PC-9 (cell line): ENCODE data around the gene AFG1L. TPM values are rescaled to one million over a fixed set of nuclear protein-coding genes. Genes with fewer than 3 reads are reported as not detected.

ENCODE experiments used
- BruUV-seq: library from RNA; stranded (reverse); fragments of 400-500 nt; replicated peaks from 2 replicates; lab custom pipeline; 2021; lab: Mats Ljungman, UMichigan
- CTCF ChIA-PET: fragments of 300-600 bp; sonication (Branson Sonifier 250); formaldehyde crosslinking; loops from one replicate; lab custom pipeline; 2022; ENCODE audit warnings: antibody characterized with exemption; lab: Charles Lee
- POLR2A ChIA-PET: fragments of 300-600 bp; sonication (Branson Sonifier 250); formaldehyde crosslinking; loops from one replicate; lab custom pipeline; 2022; ENCODE audit warnings: antibody characterized with exemption; ENCODE audit not compliant: unreplicated experiment; lab: Charles Lee
- DNase-seq, 2 experiments: peaks; one replicate each; pipeline versions ENCODE4 v3.0.0 to v3.0.0-alpha.2; 2015 to 2022; ENCODE audit warnings: mixed read lengths in 1 of 2
- H2AFZ ChIP-seq: fragments of 200-600 bp; sonication (generic); 2 replicates; pipeline ENCODE4 v1.8.1; 2017; ENCODE audit warnings: antibody characterized with exemption
- H3F3A ChIP-seq: fragments of 200-600 bp; sonication (generic); 2 replicates; pipeline ENCODE4 v1.8.1; 2017; ENCODE audit warnings: antibody characterized with exemption, mild to moderate bottlenecking, low read depth; ENCODE audit not compliant: insufficient read depth
- H3K27ac ChIP-seq: fragments of 200-600 bp; sonication (generic); 2 replicates; pipeline ENCODE4 v1.6.1; 2016; ENCODE audit warnings: mixed run types
- H3K27me3 ChIP-seq: fragments of 200-600 bp; sonication (generic); 2 replicates; pipeline ENCODE4 v1.6.1; 2016; ENCODE audit warnings: low read depth, mixed run types; ENCODE audit not compliant: insufficient read depth
- H3K36me3 ChIP-seq: fragments of 200-600 bp; sonication (generic); 2 replicates; pipeline ENCODE4 v1.6.1; 2016; ENCODE audit warnings: low read depth, mixed run types
- H3K4me1 ChIP-seq: fragments of 200-600 bp; sonication (generic); replicated peaks from 2 replicates; pipeline ENCODE4 v1.6.1; 2016; ENCODE audit warnings: mixed run types; ENCODE audit not compliant: insufficient read depth
- H3K4me2 ChIP-seq: fragments of 200-600 bp; sonication (generic); 2 replicates; pipeline ENCODE4 v1.6.1; 2017; ENCODE audit warnings: mixed run types
- H3K4me3 ChIP-seq: fragments of 200-600 bp; sonication (generic); 2 replicates; pipeline ENCODE4 v1.6.1; 2016; ENCODE audit warnings: mixed run types
- H3K79me2 ChIP-seq: fragments of 200-600 bp; sonication (generic); 2 replicates; pipeline ENCODE4 v1.6.1; 2017; ENCODE audit warnings: low read depth, mixed run types
- H3K9me2 ChIP-seq: fragments of 200-600 bp; sonication (generic); 2 replicates; pipeline ENCODE4 v1.8.1; 2017; ENCODE audit warnings: mild to moderate bottlenecking; ENCODE audit not compliant: insufficient read depth
- H3K9me3 ChIP-seq: fragments of 200-600 bp; sonication (generic); 2 replicates; pipeline ENCODE4 v1.8.1; 2016; ENCODE audit warnings: low read depth; ENCODE audit not compliant: insufficient read depth
- H4K20me1 ChIP-seq: fragments of 200-600 bp; sonication (generic); 2 replicates; pipeline ENCODE4 v1.8.1; 2017; ENCODE audit not compliant: insufficient read depth
- CTCF ChIP-seq: fragments of 200-600 bp; sonication (generic); conservative IDR thresholded peaks from 2 replicates; pipeline ENCODE4 v1.6.1; 2017; ENCODE audit warnings: mixed run types, antibody characterized with exemption, mild to moderate bottlenecking, moderate library complexity
- EZH2 ChIP-seq: fragments of 200-600 bp; sonication (generic); IDR thresholded peaks from 2 replicates; pipeline ENCODE4 v1.8.0; 2017; ENCODE audit warnings: antibody characterized with exemption, low read depth
- intact Hi-C: fragments of 100-400 bp; cut with micrococcal nuclease; formaldehyde crosslinking; loops from one replicate; pipeline ENCODE4 v1.10.0; 2022; ENCODE audit not compliant: unreplicated experiment
- total RNA-seq: library from RNA; stranded (reverse); gene quantifications from 2 replicates; pipeline ENCODE4 v1.2.3, GENCODE V29; 2021

The AFG1L gene
- total RNA-seq, 1 experiment from 2014 or later: 8.9 TPM

GRCh38 chr6:108544606-108545005 is 249.8 kb downstream of the AFG1L start:
- H3K9me3 ChIP-seq: no peaks in the 10 kb centered on the region
- peaks cover 3% of the 10 kb centered on the region; the same call in 1 of the 2 replicates for H3K4me1 ChIP-seq
- no peak for DNase-seq
- CTCF ChIA-PET: no interaction called here
- no peaks in the 10 kb centered on the region for H3K27me3 ChIP-seq
- no peak overlapping the region for H3K4me3 ChIP-seq
- no peaks in the 10 kb centered on the region for H3F3A ChIP-seq
- no peak overlapping the region for H3K4me2 ChIP-seq
- no peak overlapping the region for H3K27ac ChIP-seq
- no peaks in the 10 kb centered on the region for H3K36me3 ChIP-seq
- H3K79me2 ChIP-seq: no peaks in the 10 kb centered on the region
- TF ChIP-seq CTCF (no peak), EZH2 (no peak)
- no peak overlapping the region for H2AFZ ChIP-seq
- H4K20me1 ChIP-seq: no peaks in the 10 kb centered on the region
- intact Hi-C loops: loop anchor here (5.0 kb wide), 1 partner anchor 853 kb away; no protein-coding TSS in a partner anchor
- POLR2A ChIA-PET: no interaction called here
- no peaks in the 10 kb centered on the region for H3K9me2 ChIP-seq
- no TSS peak for BruUV-seq

- Histone ChIP-seq H3K9me3 (no peaks in the 10 kb centered on the region), H3K4me1 (peaks cover 3% of the 10 kb centered on the region; the same call in 1 of the 2 replicates), H3K27me3 (no peaks in the 10 kb centered on the region), H4K20me1 (no peaks in the 10 kb centered on the region), H3K4me2 (no peak overlapping the region), H3K27ac (no peak overlapping the region), H3K79me2 (no peaks in the 10 kb centered on the region), H3K4me3 (no peak overlapping the region), H2AFZ (no peak overlapping the region), H3F3A (no peaks in the 10 kb centered on the region), H3K9me2 (no peaks in the 10 kb centered on the region), H3K36me3 (no peaks in the 10 kb centered on the region)
- ChIA-PET POLR2A (interaction anchor here (0.9 kb wide), 1 partner anchor 347 kb away, joined by 3 read pairs; no protein-coding TSS in a partner anchor), CTCF (interaction anchor here (0.6 kb wide), 1 partner anchor 364 kb away, joined by 3 read pairs; no protein-coding TSS in a partner anchor)
- TF ChIP-seq CTCF: no peak
- no peak for TF ChIP-seq EZH2
- DNase-seq: no peak
- intact Hi-C loops: no loop called here
- BruUV-seq: no TSS peak
These were observed 251.5 kb downstream of the AFG1L start for GRCh38 chr6:108546079-108547049.

- H3K27ac ChIP-seq: no peak overlapping the region
- no peaks in the 10 kb centered on the region for H3K4me1 ChIP-seq
- H3K4me2 ChIP-seq: no peak overlapping the region
- CTCF ChIA-PET: no interaction called here
- H3K27me3 ChIP-seq: no peaks in the 10 kb centered on the region
- H3K9me3 ChIP-seq: no peaks in the 10 kb centered on the region
- BruUV-seq: no TSS peak
- intact Hi-C loops: no loop called here
- no peak for DNase-seq
- H3K79me2 ChIP-seq: no peaks in the 10 kb centered on the region
- H3K9me2 ChIP-seq: no peaks in the 10 kb centered on the region
- POLR2A ChIA-PET: no interaction called here
- H3F3A ChIP-seq: no peaks in the 10 kb centered on the region
- no peaks in the 10 kb centered on the region for H4K20me1 ChIP-seq
- TF ChIP-seq CTCF: no peak
- no peak for TF ChIP-seq EZH2
- no peaks in the 10 kb centered on the region for H3K36me3 ChIP-seq
- no peak overlapping the region for H2AFZ ChIP-seq
- no peak overlapping the region for H3K4me3 ChIP-seq
These were observed 254.4 kb downstream of the AFG1L start for GRCh38 chr6:108549241-108549640.
